SH-SY5Y (cell line): ENCODE results near the gene GLRX.
A peak's percentile ranks its signal among the peaks of the same experiment; 100 is the strongest.

ENCODE experiments used
- GATA2 ChIP-seq: IDR thresholded peaks from 2 replicates; pipeline ENCODE4 v1.6.1; 2011; ENCODE audit warnings: mild to moderate bottlenecking, low read depth, low read length
- GATA3 ChIP-seq: IDR thresholded peaks from 2 replicates; pipeline ENCODE4 v1.6.1; 2011; ENCODE audit warnings: low read depth, mild to moderate bottlenecking, low read length, moderate library complexity

GLRX gene

GRCh38 chr5:95824747-95825146 is 2.2 kb upstream of the GLRX start:
- TF ChIP-seq GATA2 (no peak), GATA3 (no peak)

DNA sequence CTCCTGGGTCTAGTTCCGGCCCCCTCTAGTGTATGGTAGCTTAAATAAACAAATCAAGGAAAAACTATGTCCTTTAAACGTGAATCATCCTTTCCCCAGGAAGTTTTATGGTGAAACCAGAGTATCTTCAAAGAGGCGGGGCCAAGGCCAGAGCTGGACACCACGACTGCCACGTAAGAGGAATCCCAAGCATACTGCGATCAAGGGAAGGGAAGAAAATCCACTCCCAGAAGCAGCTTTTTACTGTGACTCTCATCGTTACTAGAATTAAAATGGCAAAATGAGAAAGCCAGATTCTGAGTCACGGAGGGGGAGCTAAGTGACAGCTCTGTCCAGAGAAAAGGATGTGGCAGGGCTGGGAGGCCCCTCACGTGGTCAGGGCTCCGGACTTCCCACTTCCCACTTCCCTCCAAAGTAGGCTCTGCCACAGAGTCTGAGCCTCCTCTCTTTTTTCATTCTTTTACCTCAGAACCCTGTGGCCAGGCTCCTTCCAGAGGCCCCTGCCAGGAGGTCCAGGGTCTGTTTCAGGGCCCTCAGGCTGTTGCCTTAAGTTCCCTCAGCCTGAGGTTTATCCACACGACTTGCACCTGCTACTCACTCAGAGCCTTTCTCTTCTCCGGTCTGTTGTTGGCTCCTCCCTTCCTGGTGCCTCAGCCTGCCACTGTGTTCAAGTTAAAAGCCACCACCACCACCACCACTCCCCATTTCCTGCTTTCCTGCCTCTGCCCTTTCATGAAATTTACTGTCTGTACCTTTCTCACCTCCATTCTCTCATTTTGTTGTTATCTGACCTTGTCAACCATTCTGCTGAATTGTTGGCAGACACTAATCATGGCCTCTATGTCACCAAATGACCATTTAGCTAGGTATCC is 1.4 kb upstream of the GLRX start:
- no peak for TF ChIP-seq GATA2
- no peak for TF ChIP-seq GATA3

DNA sequence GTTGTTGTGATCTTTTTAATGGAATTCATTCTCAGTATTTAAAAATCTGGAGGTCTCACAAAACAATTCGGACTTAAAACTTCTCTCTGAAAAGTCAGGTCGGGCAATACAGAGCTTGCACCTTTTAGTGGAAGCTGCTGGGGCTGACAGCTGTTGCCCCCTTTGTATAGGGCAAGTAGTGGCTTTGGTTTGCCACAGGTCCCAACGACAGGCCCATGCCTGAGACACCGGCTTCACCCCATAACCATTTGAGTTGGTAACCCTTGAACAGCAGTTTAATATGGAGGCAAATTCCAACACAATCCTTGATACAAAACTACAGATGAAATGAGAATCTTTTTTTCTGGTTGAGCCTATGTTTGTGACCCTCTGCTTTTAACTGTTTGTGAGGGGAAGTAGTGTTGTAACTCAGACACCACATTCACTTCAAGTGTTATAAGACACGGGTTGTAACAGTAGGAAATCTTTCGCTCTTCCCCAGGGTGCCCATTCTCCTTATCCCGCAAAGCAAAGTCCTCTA is 752 bp upstream of the GLRX start:
- TF ChIP-seq GATA3 (no peak), GATA2 (no peak)

GRCh38 chr5:95822043-95822541 is 434 bp downstream of the GLRX start:
- TF ChIP-seq GATA3 (no peak), GATA2 (no peak)

- peak; percentile 84 for TF ChIP-seq GATA2
- no peak; the same call in 1 of the 2 replicates for TF ChIP-seq GATA3
Observed at GRCh38 chr5:95821110-95822021, 1.2 kb downstream of the GLRX start.

DNA sequence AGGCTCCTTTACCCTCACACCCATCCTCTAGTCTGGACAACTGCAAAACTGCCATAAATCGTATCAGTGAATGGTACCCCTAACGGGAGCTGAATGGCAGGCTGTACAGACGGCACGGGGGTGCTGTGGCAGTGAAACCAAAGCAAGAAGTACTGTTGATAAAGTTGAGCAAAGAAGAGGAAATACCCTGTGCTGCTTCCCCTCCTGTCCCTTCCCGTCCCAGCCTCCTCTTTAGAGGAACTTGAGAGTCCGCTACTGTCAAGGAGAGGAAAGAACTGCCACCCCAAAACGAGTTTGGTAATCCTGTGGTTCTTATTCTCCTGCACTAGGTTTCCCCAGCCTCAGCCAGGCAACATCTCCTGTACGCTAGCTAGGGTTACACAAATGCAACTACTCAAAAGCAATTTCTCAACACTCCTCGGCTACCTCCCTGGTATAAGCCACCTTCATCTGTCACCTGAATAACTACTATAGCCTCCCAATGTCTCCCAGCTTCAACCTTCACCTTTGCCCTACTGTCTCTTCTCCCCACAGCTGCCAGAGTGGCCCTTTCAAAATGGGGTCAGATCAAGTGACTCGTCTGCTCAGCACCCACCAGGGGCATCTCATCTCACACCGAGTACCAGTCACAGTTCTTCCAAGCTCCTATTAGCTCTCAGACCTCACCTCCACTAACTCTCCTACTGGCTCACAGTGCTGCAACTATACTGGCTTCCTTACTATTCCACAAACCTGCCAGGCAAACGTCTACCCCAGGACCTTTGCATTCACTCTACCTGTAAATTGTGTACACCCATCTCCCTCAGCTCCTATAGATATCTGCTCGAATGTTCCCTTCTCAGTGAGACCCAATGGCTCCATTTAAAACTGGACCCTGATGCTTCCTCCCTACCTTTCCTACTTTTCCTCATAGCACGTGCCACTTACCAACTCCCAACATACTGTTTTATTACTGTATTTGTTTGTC is 4.1 kb downstream of the GLRX start:
- TF ChIP-seq GATA3 (no peak), GATA2 (no peak)

DNA sequence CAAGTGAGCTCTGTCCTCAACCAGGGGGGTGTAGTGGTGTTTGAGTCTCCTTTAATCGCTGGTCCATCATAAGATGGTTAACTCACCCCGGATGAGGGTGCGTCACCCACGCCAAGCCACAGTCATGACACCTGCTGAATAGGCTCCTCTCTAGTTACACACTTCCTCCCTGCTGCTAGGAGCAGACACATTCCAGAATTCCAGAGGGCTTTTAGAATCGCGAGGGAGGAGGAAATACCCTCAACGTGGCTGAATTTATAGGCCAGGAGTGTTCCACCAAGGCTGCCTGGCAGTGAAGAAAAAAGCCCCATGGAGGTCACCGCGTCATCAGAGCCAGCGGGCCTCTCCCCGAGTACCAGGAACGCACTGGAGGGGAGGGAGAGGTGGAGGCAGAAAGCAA is 5.1 kb downstream of the GLRX start:
- TF ChIP-seq GATA3: no peak
- TF ChIP-seq GATA2: no peak

DNA sequence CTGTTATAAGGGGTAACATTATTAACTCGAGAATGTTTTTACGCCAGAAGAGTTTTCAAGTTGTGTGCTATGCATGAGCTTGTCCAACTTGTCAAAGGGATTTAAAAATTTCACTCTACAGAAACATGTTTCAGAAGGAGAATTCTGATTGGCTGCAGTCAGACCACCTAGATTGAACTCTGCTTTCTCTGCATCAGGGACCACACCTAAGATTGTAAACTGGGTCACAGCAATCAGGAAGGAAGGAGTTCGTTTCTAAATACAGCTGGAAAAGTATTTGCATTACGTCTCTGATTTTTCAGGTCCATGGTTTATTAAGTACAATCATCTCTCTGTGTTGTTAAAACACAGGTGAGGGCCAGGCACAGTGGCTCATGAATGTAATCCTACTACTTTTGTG is 5.8 kb downstream of the GLRX start:
- no peak for TF ChIP-seq GATA2
- TF ChIP-seq GATA3: no peak

DNA sequence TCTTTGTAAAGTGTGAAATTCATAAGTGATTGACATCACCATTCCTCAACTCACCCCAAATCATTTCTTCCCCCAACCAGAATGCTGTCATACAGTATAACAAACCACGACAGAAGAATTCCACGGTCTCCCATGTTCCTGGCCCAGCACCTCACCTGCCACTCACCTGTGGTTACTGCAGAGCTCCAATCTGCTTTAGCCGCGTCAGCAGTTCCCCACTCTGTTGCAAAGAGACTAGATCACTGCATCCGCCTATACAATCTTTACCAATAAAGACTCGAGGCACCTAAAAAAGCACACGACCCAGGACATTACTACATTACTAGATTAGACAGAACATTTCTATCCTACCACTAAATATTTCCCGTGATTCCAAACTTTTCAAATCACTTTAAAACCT is 6.2 kb downstream of the GLRX start:
- TF ChIP-seq GATA3 (no peak), GATA2 (no peak)

GRCh38 chr5:95815155-95815729 is 7.3 kb downstream of the GLRX start:
- TF ChIP-seq GATA3: no peak
- TF ChIP-seq GATA2: no peak

DNA sequence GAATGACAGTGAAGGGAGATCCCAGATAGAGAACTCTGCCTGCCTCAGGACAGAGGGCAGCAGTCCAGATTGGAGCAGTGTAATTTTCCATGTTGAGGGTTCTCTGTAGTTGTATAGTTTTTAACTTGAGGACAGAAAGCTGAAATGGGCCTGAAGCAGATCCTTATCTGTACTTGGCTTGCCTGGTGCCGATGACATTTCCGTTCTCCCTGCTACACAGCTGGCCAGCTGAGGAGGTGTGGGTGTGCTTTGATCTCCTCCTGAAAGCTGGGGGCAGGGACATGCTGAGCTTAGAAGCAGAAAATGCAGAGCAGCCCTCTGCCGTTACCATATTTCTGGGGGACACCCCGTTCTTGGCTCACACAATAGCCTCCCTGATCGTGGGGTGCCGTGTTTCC is 10.5 kb downstream of the GLRX start:
- peak; percentile 38; the same call in 1 of the 2 replicates for TF ChIP-seq GATA3
- TF ChIP-seq GATA2: peak; percentile 86

DNA sequence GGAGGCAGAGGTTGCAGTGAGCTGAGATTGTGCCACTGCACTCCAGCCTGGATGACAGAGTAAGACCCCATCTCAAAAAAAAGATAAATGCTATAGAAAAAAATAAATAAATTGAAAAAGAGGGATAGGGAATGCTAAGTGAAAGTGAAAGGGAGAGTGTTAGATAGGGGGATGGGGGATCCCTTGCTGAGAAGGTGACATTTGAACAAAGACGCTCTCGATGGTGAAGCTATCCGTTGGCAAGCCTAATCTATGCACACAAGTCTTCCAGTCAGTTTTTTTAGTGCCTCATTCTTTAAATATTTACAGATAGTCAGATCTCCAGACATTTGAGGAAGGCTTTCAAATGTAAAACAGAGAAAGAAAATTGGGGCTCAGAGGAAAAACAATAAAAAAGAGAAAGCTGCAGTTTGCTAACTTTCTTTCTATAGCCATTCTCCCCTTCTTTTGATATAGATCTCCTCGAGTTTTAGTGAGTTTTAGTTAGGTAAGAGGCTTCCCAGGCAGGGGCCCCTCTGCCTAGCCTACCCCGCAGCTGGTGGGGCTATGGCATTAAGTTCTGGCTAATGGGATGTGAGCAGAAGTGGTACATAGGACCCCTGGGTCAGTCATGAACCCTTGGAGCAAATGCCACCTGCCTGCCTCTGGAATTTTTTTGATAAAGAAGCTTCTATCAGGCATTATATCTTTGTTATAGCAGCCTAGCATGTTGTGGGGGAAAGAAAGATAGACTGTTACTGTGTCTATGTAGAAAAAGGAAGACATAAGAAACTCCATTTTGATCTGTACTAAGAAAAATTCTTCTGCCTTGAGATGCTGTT is 12.0 kb downstream of the GLRX start:
- no peak for TF ChIP-seq GATA2
- TF ChIP-seq GATA3: no peak

DNA sequence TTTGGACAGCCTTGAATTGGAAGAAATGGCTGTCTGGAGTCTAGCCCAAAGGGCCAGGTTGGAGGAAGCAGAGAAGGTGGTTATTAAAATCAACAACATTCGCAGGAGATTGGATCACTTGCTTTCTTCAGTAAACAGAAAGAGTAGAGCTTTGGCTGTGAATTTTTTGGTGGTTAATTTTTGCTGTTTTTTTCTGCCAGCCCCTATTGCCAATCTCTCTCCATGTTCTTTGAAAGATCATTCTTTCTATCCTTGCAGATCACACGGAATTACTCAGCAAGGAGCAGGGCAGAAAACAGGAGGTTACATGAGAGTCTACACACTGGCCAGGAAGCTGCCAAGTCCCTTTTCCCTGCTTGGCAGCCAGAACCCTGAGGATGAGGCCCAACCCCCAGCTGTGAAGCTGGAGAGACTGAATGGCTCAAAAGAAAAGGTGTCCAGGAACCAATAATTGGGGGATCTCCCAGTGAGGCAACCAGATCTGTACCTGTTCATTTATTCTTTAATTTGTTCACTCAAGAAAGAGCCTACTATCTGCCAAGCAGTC is 13.0 kb downstream of the GLRX start:
- TF ChIP-seq GATA2 (no peak), GATA3 (no peak)
